ENCODE data around the gene ADGRF5.

The ADGRF5 gene

GRCh38 chr6:46904117-46904516 lies 17.6 kb downstream of the ADGRF5 start:
- Histone ChIP-seq H3K9me3 (ENCODE audit: insufficient read depth, low read length) (no peaks in the 10 kb centered on the region), H3K4me3 (ENCODE audit: insufficient read length, low read depth) (no peak overlapping the region), H3K36me3 (ENCODE audit: insufficient read depth, insufficient read length, low read length) (no peaks in the 10 kb centered on the region), H3K9ac (ENCODE audit: insufficient read length, low read depth) (no peak overlapping the region), H3K4me1 (ENCODE audit: insufficient read depth, insufficient read length) (no peaks in the 10 kb centered on the region), H3K27me3 (ENCODE audit: insufficient read depth, insufficient read length) (no peaks in the 10 kb centered on the region)
- TF ChIP-seq ZNF274 (IDR thresholded peaks at IDR 0.05; ENCODE audit: low read depth, low read length) (no peak), YY1 (IDR thresholded peaks at IDR 0.05; ENCODE audit: insufficient read depth, insufficient read length) (no peak), SUZ12 (IDR thresholded peaks at IDR 0.05; ENCODE audit: extremely low read depth, insufficient read depth, insufficient read length) (no peak)
- no peak for DNase-seq (ENCODE audit: low read depth, low spot score)

GRCh38 chr6:46903175-46903574 lies 18.6 kb downstream of the ADGRF5 start:
- no peaks in the 10 kb centered on the region for H3K4me1 ChIP-seq (ENCODE audit: insufficient read depth, insufficient read length)
- no peaks in the 10 kb centered on the region for H3K27me3 ChIP-seq (ENCODE audit: insufficient read depth, insufficient read length)
- DNase-seq (ENCODE audit: low read depth, low spot score): no peak
- H3K36me3 ChIP-seq (ENCODE audit: insufficient read depth, insufficient read length, low read length): no peaks in the 10 kb centered on the region
- no peaks in the 10 kb centered on the region for H3K9me3 ChIP-seq (ENCODE audit: insufficient read depth, low read length)
- no peak for TF ChIP-seq YY1 (IDR thresholded peaks at IDR 0.05; ENCODE audit: insufficient read depth, insufficient read length)
- no peak for TF ChIP-seq SUZ12 (IDR thresholded peaks at IDR 0.05; ENCODE audit: extremely low read depth, insufficient read depth, insufficient read length)
- H3K9ac ChIP-seq (ENCODE audit: insufficient read length, low read depth): no peak overlapping the region
- H3K4me3 ChIP-seq (ENCODE audit: insufficient read length, low read depth): no peak overlapping the region

GRCh38 chr6:46901882-46902314 lies 19.8 kb downstream of the ADGRF5 start:
- H3K9me3 ChIP-seq (ENCODE audit: insufficient read depth, low read length): no peaks in the 10 kb centered on the region
- no peak overlapping the region for H3K9ac ChIP-seq (ENCODE audit: insufficient read length, low read depth)
- DNase-seq (ENCODE audit: low read depth, low spot score): no peak
- TF ChIP-seq YY1 (IDR thresholded peaks at IDR 0.05; ENCODE audit: insufficient read depth, insufficient read length) (no peak), ZNF274 (IDR thresholded peaks at IDR 0.05; ENCODE audit: low read depth, low read length) (no peak), SUZ12 (IDR thresholded peaks at IDR 0.05; ENCODE audit: extremely low read depth, insufficient read depth, insufficient read length) (no peak)
- H3K4me1 ChIP-seq (ENCODE audit: insufficient read depth, insufficient read length): no peaks in the 10 kb centered on the region
- no peak overlapping the region for H3K4me3 ChIP-seq (ENCODE audit: insufficient read length, low read depth)
- no peaks in the 10 kb centered on the region for H3K36me3 ChIP-seq (ENCODE audit: insufficient read depth, insufficient read length, low read length)
- H3K27me3 ChIP-seq (ENCODE audit: insufficient read depth, insufficient read length): no peaks in the 10 kb centered on the region

- DNase-seq (ENCODE audit: low read depth, low spot score): no peak
- TF ChIP-seq SUZ12 (IDR thresholded peaks at IDR 0.05; ENCODE audit: extremely low read depth, insufficient read depth, insufficient read length): no peak
- TF ChIP-seq YY1 (IDR thresholded peaks at IDR 0.05; ENCODE audit: insufficient read depth, insufficient read length): no peak
- no peak for TF ChIP-seq ZNF274 (IDR thresholded peaks at IDR 0.05; ENCODE audit: low read depth, low read length)
- Histone ChIP-seq H3K9ac (ENCODE audit: insufficient read length, low read depth) (no peak overlapping the region), H3K4me1 (ENCODE audit: insufficient read depth, insufficient read length) (no peaks in the 10 kb centered on the region), H3K27me3 (ENCODE audit: insufficient read depth, insufficient read length) (no peaks in the 10 kb centered on the region), H3K9me3 (ENCODE audit: insufficient read depth, low read length) (no peaks in the 10 kb centered on the region), H3K4me3 (ENCODE audit: insufficient read length, low read depth) (no peak overlapping the region), H3K36me3 (ENCODE audit: insufficient read depth, insufficient read length, low read length) (no peaks in the 10 kb centered on the region)
Observed at GRCh38 chr6:46900266-46900665, 21.5 kb downstream of the ADGRF5 start.

GRCh38 chr6:46899659-46900058 lies 22.1 kb downstream of the ADGRF5 start:
- Histone ChIP-seq H3K36me3 (ENCODE audit: insufficient read depth, insufficient read length, low read length) (no peaks in the 10 kb centered on the region), H3K9me3 (ENCODE audit: insufficient read depth, low read length) (no peaks in the 10 kb centered on the region), H3K9ac (ENCODE audit: insufficient read length, low read depth) (no peak overlapping the region), H3K4me1 (ENCODE audit: insufficient read depth, insufficient read length) (no peaks in the 10 kb centered on the region), H3K4me3 (ENCODE audit: insufficient read length, low read depth) (no peak overlapping the region), H3K27me3 (ENCODE audit: insufficient read depth, insufficient read length) (no peaks in the 10 kb centered on the region)
- TF ChIP-seq SUZ12 (IDR thresholded peaks at IDR 0.05; ENCODE audit: extremely low read depth, insufficient read depth, insufficient read length) (no peak), ZNF274 (IDR thresholded peaks at IDR 0.05; ENCODE audit: low read depth, low read length) (no peak), YY1 (IDR thresholded peaks at IDR 0.05; ENCODE audit: insufficient read depth, insufficient read length) (no peak)
- DNase-seq (ENCODE audit: low read depth, low spot score): no peak

- H3K4me1 ChIP-seq (ENCODE audit: insufficient read depth, insufficient read length): no peaks in the 10 kb centered on the region
- TF ChIP-seq YY1 (IDR thresholded peaks at IDR 0.05; ENCODE audit: insufficient read depth, insufficient read length): no peak
- TF ChIP-seq ZNF274 (IDR thresholded peaks at IDR 0.05; ENCODE audit: low read depth, low read length): no peak
- no peak for TF ChIP-seq SUZ12 (IDR thresholded peaks at IDR 0.05; ENCODE audit: extremely low read depth, insufficient read depth, insufficient read length)
- no peaks in the 10 kb centered on the region for H3K27me3 ChIP-seq (ENCODE audit: insufficient read depth, insufficient read length)
- no peaks in the 10 kb centered on the region for H3K36me3 ChIP-seq (ENCODE audit: insufficient read depth, insufficient read length, low read length)
- H3K9ac ChIP-seq (ENCODE audit: insufficient read length, low read depth): no peak overlapping the region
- H3K9me3 ChIP-seq (ENCODE audit: insufficient read depth, low read length): no peaks in the 10 kb centered on the region
- DNase-seq (ENCODE audit: low read depth, low spot score): no peak
- no peak overlapping the region for H3K4me3 ChIP-seq (ENCODE audit: insufficient read length, low read depth)
Observed at GRCh38 chr6:46898006-46898405, 23.7 kb downstream of the ADGRF5 start.

- Histone ChIP-seq H3K4me1 (ENCODE audit: insufficient read depth, insufficient read length) (no peaks in the 10 kb centered on the region), H3K36me3 (ENCODE audit: insufficient read depth, insufficient read length, low read length) (no peaks in the 10 kb centered on the region), H3K4me3 (ENCODE audit: insufficient read length, low read depth) (no peak overlapping the region), H3K9me3 (ENCODE audit: insufficient read depth, low read length) (no peaks in the 10 kb centered on the region), H3K27me3 (ENCODE audit: insufficient read depth, insufficient read length) (no peaks in the 10 kb centered on the region), H3K9ac (ENCODE audit: insufficient read length, low read depth) (no peak overlapping the region)
- TF ChIP-seq YY1 (IDR thresholded peaks at IDR 0.05; ENCODE audit: insufficient read depth, insufficient read length) (no peak), ZNF274 (IDR thresholded peaks at IDR 0.05; ENCODE audit: low read depth, low read length) (no peak), SUZ12 (IDR thresholded peaks at IDR 0.05; ENCODE audit: extremely low read depth, insufficient read depth, insufficient read length) (no peak)
- DNase-seq (ENCODE audit: low read depth, low spot score): no peak
Observed at GRCh38 chr6:46896871-46897270, 24.9 kb downstream of the ADGRF5 start.

- H3K27me3 ChIP-seq (ENCODE audit: insufficient read depth, insufficient read length): no peaks in the 10 kb centered on the region
- no peaks in the 10 kb centered on the region for H3K4me1 ChIP-seq (ENCODE audit: insufficient read depth, insufficient read length)
- no peaks in the 10 kb centered on the region for H3K36me3 ChIP-seq (ENCODE audit: insufficient read depth, insufficient read length, low read length)
- no peaks in the 10 kb centered on the region for H3K9me3 ChIP-seq (ENCODE audit: insufficient read depth, low read length)
- DNase-seq (ENCODE audit: low read depth, low spot score): no peak
- TF ChIP-seq YY1 (IDR thresholded peaks at IDR 0.05; ENCODE audit: insufficient read depth, insufficient read length) (no peak), ZNF274 (IDR thresholded peaks at IDR 0.05; ENCODE audit: low read depth, low read length) (no peak), SUZ12 (IDR thresholded peaks at IDR 0.05; ENCODE audit: extremely low read depth, insufficient read depth, insufficient read length) (no peak)
- H3K9ac ChIP-seq (ENCODE audit: insufficient read length, low read depth): no peak overlapping the region
- no peak overlapping the region for H3K4me3 ChIP-seq (ENCODE audit: insufficient read length, low read depth)
Observed at GRCh38 chr6:46895930-46896329, 25.8 kb downstream of the ADGRF5 start.
